Urothelium cell line (cell line): Measurements from ENCODE around the gene TAPT1.

Source experiments
- DNase-seq: peaks from one replicate; pipeline ENCODE4 v3.0.0; 2011; ENCODE audit warnings: low spot score, mixed read lengths
- FAIRE-seq: peaks from 2 replicates; lab custom pipeline; 2011; peaks lifted over from hg19 to GRCh38; lab: Jason Lieb, UNC

TAPT1 gene

DNA sequence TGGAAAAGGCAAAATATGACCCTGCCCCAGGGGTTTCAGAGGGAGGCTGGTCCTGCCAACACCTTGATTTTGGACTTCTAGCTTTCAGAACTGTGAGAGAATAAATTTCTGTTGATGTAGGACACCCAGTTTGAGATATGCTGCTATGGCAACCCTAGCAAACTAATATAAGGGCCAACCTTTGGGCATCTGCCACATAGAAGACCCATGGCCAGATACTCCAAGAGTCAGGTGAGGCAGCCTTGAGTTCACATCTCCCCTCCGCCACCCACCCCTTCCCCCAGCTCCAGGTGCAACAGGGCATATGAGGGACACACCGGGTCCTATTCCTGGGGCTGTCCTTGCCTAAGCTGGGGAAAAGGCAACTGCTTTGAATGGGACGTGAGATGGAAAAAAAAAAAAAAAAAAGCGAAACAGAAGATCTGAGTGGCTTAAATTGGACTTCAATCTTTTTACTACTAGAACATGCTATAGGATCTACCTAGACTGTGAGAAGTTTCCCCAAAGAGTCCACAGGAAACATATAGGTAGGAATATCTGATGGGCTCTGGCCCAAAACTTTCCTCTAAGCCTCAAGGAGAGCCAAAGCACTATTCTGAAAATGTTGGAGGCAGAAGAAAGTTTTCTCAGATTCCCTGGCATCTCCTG lies 85.9 kb downstream of the TAPT1 start:
- FAIRE-seq (no peak), DNase-seq (no peak)

DNA sequence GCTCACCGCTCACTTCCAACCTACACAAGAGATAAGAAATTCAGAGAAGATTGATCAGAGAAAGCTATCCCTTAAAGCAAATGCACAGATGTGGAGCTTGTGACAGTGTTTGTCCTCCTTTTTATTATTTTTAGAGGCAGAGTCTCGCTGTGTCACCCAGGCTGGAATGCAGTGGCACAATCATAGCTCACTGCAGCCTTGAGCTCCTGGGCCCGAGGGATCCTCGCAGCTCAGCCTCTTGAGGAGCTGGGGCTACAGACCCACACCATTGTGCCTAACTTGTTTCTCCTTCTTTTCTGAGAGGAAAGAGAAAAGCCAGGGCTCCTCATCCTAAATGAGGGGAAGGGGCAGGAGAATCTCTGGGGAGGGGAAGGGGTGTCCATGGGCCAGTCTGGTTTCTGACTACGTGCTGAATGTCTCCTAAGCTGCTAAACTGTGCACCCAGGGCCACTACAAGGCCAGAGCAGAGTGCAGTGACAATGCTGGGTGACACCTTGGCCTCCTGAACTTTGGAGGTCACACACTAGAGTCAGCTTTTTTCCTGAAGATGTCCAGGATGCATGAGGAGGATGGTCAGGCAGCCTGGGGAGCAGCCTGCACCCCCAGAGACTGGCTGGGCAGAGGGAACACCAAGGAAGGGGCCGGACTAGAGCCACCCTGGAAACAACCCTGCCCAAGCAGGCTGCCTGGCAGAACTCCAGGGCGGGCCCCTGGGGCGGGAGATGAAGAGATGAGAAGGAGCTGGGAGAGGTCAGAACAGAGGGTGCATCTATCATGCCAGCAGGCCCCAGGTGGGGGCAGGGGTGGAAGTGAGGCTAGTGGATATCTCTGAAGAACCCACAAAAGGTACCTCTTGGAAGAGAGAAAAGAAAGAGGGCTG lies 87.0 kb downstream of the TAPT1 start:
- FAIRE-seq (no peak), DNase-seq (no peak)

DNA sequence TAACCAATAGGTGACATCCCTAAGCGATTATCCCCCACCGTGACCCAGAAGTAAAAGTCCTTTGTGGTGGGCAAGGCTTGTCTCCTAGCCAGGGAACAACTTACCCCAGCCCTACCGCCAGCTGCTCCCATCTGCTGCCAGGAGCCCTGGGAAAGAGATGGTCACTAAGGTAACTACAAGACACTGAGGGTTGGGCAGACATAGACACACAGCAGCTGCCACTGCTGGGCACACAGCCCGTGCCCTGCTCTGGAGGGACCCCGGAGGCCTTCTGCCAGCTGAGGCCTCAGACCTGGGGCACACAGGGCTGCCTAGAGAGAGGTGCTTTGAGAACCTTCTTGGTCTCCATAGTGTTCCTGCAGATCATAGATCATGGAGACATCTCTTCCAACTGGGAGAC lies 89.4 kb downstream of the TAPT1 start:
- no peak for FAIRE-seq
- DNase-seq = no peak

DNA sequence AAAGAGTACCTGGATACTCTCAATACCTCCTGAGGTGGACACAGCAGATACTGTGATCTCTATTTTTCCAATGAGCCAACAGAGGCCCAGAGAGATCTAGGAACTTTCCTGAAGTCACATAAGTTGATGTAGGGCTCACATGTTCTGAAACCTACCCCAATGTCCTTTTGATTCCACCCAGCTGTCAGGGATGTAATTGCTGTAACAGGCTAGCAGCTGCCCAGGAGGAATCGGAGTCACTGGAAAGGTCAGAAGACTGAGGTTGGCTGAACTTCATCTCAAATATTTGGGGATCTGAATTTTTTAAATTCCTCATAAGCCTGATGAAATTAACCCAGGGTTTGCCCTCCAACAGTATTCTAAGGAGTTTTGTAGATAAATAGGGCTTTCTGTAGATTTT lies 90.0 kb downstream of the TAPT1 start:
- DNase-seq = no peak
- no peak for FAIRE-seq

DNA sequence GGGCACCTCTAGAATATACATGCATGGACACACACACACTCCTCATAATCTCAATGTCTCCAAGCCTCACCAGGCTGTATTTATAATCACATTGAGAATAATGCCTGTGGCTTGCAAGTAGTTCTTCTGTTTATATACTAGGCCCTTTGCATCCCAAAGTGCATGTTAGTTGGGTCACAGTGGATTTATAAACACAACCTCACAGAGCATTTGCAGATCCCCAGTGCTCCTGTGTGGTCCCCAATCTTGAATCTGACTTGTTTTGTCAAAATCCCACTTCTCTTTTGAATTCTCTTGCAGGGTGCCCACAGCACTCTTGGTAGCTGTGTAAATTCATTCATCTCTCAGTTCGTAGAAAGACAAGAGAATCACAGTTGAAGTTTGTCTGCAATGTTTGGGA lies 92.9 kb downstream of the TAPT1 start:
- DNase-seq (no peak), FAIRE-seq (no peak)

DNA sequence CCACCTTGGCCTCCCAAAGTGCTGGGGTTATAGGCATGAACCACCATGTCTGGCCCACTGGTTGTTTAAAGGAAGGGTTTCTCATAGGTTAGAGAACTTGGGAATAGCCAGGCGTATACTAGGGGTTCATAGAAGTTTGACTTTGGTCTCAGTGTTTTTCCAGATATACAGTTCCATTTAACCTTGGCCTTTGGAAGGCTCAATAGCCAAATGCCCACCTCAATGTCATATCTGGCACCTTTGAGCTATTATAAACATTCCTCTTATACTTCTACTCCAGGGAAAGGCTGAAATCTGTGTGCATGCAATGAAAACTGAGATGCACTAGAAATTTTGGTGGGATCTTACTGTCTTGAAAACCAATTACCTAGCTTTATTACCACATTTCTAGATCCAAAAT lies 95.0 kb downstream of the TAPT1 start:
- FAIRE-seq (no peak), DNase-seq (no peak)

DNA sequence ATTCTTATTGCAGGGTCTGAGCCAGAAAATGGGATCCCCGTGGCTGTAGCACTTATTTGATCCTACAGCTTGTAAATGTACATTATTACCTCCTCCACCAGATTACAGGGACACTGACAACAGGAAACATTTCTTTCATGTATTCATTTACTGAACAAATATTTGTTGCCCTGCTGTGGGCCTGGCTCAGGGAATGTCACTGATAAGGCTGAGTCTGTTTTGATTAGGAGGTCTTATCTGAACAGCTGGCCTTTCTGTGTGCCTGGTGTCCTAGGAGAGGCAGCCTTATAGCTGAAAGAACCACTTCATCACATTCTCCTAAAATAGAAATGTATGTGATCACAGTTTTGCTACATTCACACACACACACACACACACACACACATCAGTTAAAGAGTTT lies 96.9 kb downstream of the TAPT1 start:
- no peak for FAIRE-seq
- DNase-seq = no peak

DNA sequence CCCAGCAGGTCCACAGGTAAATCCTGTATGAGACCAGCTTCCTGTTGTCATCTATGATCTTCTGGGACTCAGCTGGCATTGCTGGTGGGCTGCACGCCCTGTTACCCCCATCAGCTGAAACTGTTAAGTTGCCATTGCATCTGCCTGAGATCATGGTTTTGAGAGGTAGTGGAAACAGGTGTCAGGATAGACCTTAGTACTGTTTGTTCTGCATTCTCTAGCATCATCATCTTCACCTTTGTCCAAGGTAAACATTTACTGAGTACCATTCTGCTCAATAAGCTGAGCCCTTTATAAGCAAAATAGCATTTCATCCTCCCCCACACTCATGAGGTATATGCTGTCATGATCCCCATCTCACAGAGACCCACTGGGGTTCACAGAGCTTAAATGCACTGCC lies 99.6 kb downstream of the TAPT1 start:
- no peak for FAIRE-seq
- no peak for DNase-seq

DNA sequence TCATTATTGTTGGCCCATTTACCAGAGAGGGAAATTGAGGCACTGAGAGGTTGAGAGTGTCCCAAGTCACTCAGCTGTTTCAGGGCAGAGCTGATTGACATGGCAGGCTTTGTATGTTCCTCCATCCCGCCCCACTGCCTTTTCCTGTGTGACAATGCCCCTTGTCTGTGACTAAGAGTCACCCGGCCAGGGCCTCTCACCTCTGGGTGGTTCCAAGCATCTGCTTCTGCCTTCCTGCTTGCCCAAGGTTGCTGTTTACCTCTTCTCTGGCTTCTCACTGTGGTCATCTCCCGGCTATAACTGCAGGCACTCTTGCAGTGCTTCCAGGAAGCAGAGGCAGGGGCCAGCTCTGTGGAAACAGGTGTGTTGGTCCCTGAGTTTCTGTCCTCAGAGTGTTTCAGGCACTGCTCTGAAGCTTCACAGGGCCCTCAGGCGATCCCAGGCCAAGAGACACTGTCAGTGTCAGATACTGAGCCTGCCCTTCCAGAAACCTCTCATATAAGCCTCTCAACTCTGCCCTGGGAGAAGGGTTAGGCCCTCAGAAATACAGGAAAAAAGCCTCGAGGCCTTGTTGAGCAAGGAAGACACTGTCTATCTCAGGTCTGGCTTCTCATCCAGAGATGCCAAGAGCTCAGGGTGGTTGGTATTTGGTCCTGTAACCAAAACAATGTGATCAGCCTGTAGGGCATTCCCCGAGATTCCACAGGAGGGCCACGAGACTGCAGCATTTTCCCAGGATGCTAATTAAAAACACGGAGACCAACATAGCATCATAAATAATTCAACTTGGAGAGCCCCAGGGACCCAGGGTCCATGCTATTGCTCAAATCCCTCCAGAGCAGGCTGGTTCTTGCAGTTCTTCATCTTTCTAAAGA lies 100.5 kb downstream of the TAPT1 start:
- FAIRE-seq = no peak

DNA sequence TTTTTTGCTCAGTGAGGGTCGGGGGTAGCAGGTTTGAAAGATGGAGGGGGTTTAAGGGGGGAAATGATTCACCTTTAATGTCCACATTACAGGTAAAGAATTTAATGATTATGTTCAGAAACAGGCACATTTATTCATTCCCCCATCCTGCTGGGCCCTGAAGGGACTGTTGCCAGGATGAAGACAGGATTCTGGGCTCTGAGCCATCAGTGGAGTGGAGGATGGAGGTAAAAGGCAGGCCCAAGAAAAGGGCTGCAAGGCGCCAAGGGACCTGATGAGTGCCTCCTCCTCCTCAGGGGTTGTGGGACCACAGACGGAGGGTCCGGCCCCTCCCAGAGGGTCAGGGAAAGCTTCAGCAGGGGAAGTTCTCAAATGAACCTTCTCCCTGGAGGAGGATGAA lies 102.0 kb downstream of the TAPT1 start:
- FAIRE-seq (no peak), DNase-seq (no peak)

More for the DNA sequence above, 100.5 kb downstream of the TAPT1 start:
- DNase-seq = no peak

DNA sequence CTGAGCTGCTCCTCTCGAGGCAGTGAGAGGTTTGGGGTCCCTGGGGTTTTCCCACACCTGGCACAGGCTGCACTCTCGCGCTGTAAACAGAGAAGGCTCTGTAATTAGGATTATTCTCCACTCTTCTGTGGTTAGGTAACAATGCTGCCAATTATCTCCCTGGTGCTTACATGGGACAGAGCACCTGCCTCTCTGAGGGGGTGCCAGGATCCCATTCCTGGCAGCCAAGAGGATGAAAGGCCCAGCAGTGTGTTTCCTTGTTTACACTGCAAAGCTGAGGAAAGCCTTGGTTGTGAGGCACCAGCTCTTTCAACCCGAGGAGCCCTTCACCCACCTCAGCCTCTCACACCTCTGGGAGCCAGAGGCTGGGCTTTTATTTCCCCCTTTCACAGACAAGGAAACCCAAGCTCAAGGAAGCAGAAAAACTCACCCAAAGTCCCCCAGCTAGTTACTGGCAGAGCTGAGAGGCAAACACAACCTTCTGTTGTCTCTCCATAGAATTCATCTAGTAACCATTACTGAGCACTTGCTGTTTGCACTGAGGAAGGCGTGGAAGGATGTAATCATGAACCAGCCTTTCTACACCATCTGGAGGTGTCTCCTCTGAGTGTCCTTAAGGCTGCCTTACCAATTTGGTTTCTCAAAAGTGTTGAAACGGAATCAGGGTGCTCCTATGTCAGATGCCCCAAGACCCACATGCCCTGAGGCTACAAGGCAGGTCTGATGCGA lies 102.8 kb downstream of the TAPT1 start:
- FAIRE-seq = no peak

DNA sequence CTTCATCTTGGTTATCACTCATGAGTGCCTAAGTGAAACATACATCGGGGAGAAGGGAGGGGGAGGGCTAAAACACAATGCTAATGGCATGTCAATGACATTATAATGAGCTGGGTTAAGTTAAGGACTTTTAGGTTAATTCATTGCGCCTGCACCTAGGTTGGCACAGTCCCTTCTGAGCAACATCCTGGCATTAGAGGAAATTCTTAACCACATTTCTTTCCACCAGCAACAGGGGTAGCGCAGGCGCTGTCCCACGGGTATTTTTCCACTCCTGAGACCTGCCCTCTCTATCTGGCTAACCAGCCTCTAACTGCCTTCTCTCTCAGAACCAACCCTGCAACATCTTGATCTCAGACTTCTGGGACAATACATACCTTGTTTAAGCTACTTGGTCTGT lies 103.5 kb downstream of the TAPT1 start:
- DNase-seq = no peak
- no peak for FAIRE-seq

More for the DNA sequence above, 102.8 kb downstream of the TAPT1 start:
- no peak for DNase-seq

DNA sequence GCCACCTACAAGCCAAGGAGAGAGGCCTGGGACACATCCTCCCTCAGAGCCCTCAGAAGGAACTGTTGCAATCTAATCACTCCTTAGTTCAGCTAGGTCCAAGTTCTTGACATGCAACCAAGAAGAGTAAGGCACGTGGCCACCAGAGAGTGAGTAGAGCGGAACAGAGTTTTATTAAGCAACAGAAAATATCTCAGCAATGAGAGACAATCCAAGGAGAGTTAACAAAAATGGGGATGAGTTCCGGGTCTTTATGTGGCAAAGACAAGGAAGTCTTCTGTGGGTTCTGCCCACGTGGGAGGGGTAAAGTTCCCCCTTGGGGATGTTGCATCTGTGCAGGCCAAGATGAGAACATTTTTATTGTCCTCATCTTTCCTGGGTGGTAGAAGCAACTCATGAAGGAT lies 104.0 kb downstream of the TAPT1 start:
- DNase-seq = no peak
- no peak for FAIRE-seq

DNA sequence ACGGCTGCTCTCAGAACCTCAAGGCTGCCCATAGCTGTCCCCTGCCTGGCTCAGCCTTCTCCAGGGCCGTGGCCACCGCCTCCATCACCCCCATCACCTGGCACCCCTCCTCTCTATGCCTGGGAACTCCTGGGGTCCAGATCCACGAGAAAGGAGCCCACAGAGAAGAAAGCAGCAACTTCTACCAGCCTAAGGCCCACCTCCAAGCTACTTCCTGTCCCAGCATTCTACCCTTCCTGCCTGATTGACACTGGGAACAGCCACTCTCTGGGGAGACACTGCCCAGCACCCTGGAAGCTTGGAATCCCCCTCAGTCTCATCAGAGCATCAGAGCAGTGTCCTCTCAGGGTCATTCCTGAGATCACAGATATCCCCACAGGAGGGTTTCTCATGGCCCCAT lies 105.6 kb downstream of the TAPT1 start:
- FAIRE-seq = no peak

DNA sequence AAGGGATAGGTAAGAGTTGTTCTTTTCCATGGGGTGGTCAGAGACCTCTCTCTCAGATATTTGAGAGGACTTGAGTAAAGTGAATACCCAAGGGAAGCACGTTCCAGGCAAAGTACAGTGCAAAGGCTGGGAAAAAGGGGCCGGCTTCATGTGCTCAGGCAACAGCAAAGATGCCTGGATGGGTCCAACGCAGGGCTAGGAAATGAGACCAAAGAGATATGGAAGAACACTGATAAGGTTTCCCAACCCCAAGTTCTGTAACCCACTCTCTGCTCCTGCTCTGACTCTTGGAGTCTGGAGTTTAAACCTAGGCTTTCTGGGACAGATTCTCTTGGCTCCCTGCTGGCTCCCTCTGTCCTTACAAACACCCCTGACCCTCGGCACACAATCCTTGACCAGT lies 106.3 kb downstream of the TAPT1 start:
- FAIRE-seq = no peak
- DNase-seq = no peak

More for the DNA sequence above, 105.6 kb downstream of the TAPT1 start:
- DNase-seq = no peak

DNA sequence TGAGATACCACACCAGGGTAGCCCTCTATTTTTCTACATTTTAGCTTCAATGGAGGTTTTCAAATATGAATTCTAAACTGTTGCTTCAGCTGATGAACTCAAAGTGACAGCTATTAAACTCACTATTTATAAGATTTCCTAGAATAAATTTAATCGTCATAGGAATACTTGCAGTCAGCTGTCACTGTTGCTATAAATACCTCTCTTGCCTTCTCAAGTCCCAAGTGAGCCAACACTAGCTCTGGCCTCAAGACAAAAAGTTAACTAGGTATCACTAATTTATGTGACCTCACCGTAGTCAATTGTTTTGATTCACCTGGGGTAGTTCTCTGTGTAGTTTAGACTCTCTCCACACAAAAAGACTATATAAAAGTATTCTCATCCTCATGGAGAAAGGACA lies 108.2 kb downstream of the TAPT1 start:
- no peak for FAIRE-seq
- no peak for DNase-seq

DNA sequence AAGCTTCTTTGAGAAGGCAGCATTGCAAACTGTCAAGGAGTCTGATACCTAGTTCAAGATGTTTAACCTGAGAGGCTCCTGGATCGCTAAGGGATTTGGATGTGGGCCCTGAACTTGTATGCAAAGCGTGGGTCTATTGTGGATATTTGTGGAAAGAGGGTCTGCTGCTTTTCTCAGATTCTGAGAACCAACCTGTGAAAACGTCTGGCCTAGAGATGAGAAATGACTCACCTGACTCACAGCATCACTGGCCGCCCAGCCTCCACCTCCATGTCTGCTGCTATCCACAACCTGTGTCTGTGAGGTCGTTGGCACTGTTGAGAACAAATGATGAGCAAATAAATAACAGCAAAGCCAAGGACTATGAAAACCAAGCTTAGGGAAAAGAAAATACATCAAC lies 109.1 kb downstream of the TAPT1 start:
- DNase-seq (no peak), FAIRE-seq (no peak)

DNA sequence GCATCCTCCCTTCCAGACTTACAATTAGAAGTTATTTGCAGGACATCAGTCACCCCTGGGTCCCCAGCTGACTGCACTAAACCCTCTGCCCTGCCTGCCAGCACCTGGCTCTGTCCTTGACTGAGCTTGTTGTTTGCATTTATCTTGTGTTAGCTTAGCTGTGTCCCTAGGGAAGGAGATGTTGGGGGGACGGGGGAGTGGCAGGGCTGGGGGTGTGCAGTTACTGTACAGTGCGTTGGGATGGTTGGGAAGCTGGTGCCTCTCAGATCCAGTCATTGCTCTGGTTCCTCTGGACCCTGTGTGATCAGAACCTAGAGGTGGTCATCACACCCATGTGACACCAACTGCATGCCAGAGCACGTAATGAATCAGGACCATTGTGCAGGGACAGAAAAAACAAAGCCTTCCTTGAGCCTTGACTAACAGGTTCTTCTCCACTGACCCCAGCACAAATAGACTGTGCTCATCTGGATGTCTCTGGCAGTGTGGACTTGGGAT lies 109.7 kb downstream of the TAPT1 start:
- no peak for FAIRE-seq
- DNase-seq = no peak

DNA sequence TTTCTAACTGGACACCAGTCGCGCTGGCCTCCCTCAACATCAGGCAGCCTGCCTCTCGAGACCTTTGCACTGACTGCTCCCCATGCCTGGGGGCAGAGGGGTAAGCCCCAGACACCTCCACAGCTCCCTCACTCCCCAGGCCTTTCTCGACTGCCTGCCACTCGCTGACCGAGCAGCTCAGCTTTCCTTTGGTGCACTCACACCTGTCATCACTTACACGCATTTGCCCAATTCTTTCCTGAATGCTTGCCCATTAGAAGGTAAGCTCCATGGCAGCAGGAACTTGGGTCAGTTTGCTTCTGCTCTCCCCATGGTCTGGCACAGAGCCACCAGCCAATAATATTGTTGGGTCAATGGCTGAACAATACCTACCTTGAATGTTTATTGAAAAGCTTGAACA lies 110.3 kb downstream of the TAPT1 start:
- DNase-seq (no peak), FAIRE-seq (no peak)

DNA sequence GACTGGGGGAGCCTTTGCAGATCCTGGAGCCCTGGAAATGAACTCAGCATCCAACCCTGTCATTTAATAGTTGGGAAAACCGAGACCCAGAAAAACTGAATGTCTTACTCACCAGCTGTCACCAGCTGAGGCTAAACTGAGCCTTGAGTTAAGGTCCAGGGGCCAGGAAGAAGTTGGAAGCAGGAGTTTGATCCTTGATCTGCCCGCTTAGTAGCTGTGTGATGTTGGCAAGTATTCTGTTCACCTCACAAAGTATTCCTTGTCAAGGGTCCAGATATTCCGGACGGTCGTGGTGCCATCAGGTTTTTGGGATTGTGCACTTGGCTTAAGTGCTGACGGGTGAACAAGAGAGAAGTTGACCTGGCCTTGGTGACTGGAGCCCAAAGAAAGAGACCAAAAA lies 111.7 kb downstream of the TAPT1 start:
- DNase-seq = no peak
- no peak for FAIRE-seq

DNA sequence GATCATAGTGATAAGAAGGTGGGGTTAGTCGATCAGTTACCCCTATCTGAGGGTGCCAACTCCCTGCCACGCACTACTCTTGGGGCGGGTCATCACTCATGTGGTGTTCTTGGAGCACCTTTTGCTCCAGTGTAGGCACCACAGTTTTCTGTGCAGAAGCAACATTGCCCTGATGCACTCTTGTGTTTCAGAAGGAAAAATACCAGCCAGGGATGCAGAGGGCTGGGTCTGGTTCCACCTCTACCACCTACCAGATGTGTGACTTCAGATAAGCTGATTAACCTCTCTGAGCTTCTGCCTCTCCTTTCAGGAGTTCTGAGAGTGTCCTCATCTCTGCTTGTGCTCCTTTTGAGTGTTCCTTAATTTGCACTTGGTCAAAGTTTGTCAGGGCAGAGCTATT lies 112.5 kb downstream of the TAPT1 start:
- DNase-seq (no peak), FAIRE-seq (no peak)
